ENCODE data around the gene GTF2H3.

DNA sequence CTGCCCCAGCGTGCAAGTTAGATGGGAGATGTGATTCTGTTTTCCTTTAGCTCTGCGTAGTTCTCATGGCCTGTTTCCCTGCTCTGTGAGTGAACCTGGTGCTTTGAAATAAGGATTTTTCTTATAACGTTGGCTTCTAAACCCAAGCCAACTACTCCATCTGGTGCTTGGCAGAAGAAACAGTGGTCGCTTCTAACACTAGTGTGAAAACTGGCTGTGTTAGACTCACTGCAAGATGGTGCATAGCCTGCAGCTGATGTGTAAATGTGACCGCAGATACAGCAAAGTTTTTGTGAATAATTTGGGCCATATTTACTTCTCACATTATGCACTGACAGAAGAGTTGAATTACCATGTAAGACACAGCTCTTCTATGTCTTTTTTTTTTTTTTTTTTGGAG is 12.2 kb downstream of the GTF2H3 start:
- TF ChIP-seq YY1 (IDR thresholded peaks at IDR 0.05; ENCODE audit: low read depth), result no peak
- TF ChIP-seq RAD21 (IDR thresholded peaks at IDR 0.05; ENCODE audit: low read depth), result no peak
- no peak for TF ChIP-seq EGR1 (IDR thresholded peaks at IDR 0.05)
- no peak for TF ChIP-seq FOXM1 (IDR thresholded peaks at IDR 0.05; ENCODE audit: borderline replicate concordance, low read depth)
- no peak for TF ChIP-seq REST (IDR thresholded peaks at IDR 0.05; ENCODE audit: low read depth)
- no peak for TF ChIP-seq USF1 (IDR thresholded peaks at IDR 0.05)
- TF ChIP-seq TAF1 (IDR thresholded peaks at IDR 0.05; ENCODE audit: low read depth), result no peak
